Activated naive CD4-positive, alpha-beta T cell treated with anti-CD3 and anti-CD28 coated beads for 36 hours (primary cell): ENCODE results near the gene RERE. TPM values are rescaled to one million over a fixed set of nuclear protein-coding genes. Genes with fewer than 3 reads are reported as not detected.

Source experiments
- CTCF ChIA-PET: fragments of 350-600 bp; sonication (Branson Sonifier 250); formaldehyde crosslinking; loops from one replicate; lab custom pipeline; 2021; ENCODE audit warnings: antibody characterized with exemption; lab: Charles Lee
- DNase-seq: peaks from one replicate; pipeline ENCODE4 v3.0.0-alpha.2; 2020
- H3K27ac Mint-ChIP-seq: one replicate; pipeline ENCODE4 v1.8.0; 2021; ENCODE audit warnings: mild to moderate bottlenecking, mixed read lengths
- H3K27me3 Mint-ChIP-seq: one replicate; pipeline ENCODE4 v1.8.0; 2021; ENCODE audit warnings: low read depth, mixed read lengths
- H3K36me3 Mint-ChIP-seq: one replicate; pipeline ENCODE4 v1.8.0; 2021; ENCODE audit warnings: low read depth, mixed read lengths
- H3K4me1 Mint-ChIP-seq: one replicate; pipeline ENCODE4 v1.8.0; 2021; ENCODE audit warnings: low read depth, mixed read lengths
- H3K4me3 Mint-ChIP-seq: one replicate; pipeline ENCODE4 v1.8.0; 2021; ENCODE audit warnings: mild to moderate bottlenecking, moderate library complexity, mixed read lengths
- H3K9me3 Mint-ChIP-seq: one replicate; pipeline ENCODE4 v1.8.0; 2021; ENCODE audit warnings: mixed read lengths
- intact Hi-C: fragments of 100-400 bp; cut with micrococcal nuclease; formaldehyde crosslinking; loops from one replicate; pipeline ENCODE4 v1.15.1; 2023
- total RNA-seq, 2 experiments: library from RNA; stranded (reverse); gene quantifications; one replicate each; pipeline ENCODE4 v1.2.3, GENCODE V29; 2021

RERE gene
- total RNA-seq, 2 experiments from 2014 or later = 46.4 to 47.6 TPM

DNA sequence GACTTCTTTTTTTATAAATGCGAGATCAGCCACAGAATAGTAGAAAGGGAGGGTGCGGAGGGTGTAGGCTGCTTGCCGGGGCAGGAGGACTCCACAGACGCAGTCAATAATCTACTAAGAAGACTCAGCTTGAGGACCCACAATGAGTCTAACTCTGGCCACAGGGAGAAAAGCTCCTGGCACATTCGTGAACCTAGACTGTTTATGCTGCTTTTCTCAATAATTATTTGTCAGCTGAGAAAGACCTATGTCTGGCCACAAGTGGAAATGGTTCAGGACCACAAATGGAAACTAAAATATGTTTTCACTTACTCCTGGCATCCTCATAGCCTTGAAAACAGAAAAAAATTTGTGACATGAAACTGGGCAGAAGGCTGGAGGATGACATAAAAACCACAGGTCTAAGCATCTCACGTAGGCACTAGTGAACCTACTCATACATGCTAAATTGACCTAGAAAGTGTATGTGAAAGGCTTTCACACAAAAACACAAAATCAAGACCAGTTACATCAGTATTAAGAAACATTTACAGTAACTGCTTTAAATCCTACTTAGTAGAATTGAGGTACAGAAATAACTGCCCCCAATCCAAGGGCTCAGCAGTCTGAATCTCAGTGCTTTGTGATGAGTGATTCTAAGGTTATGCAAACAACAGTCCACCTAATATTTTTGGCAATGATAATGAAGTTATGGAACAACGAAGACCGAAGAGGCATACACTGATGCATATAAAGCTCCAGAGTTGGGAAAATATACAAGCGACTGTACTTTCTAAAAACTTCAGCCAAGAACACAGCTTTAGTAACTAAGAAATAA is 340.1 kb downstream of the RERE start:
- no peaks in the 10 kb centered on the region for H3K27me3 Mint-ChIP-seq
- no peak for DNase-seq
- H3K9me3 Mint-ChIP-seq = no peaks in the 10 kb centered on the region
- H3K4me3 Mint-ChIP-seq = no peak overlapping the region
- intact Hi-C loops = loop anchor here (10.0 kb wide), 1 partner anchor 337 kb away; the partner anchor contains the start of gene RERE
- H3K36me3 Mint-ChIP-seq = no peaks in the 10 kb centered on the region
- peaks cover 48% of the 10 kb centered on the region for H3K4me1 Mint-ChIP-seq
- CTCF ChIA-PET = interaction anchor here (0.7 kb wide), 1 partner anchor 56 kb away, joined by 3 read pairs; no protein-coding TSS in a partner anchor
- H3K27ac Mint-ChIP-seq = peak overlapping the region; percentile 38

DNA sequence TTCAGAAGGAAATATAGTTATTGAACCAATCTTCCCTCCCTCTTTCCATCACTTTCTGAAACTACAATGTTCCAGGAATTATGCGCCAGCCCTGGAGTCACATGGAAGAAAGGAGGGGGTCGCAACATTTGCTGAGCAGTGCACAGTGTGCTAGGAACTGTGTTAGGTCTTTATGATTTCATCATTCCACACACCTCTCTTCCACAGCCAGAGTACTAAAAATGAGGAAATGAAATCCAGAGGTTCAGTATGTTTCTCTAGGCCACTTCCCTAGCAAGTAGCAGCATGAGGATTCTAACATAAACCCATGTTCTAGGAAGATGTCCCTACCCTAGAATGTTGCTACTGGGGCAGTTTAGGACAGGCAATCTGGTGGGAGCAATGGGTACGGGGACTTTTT is 341.4 kb downstream of the RERE start:
- Mint-ChIP-seq H3K27me3 (no peaks in the 10 kb centered on the region), H3K36me3 (no peaks in the 10 kb centered on the region), H3K4me3 (no peak overlapping the region), H3K9me3 (no peaks in the 10 kb centered on the region), H3K27ac (no peak overlapping the region), H3K4me1 (peaks cover 59% of the 10 kb centered on the region)
- intact Hi-C loops = loop anchor here (10.0 kb wide), 1 partner anchor 339 kb away; the partner anchor contains the start of gene RERE
- CTCF ChIA-PET = no interaction called here
- DNase-seq = no peak

DNA sequence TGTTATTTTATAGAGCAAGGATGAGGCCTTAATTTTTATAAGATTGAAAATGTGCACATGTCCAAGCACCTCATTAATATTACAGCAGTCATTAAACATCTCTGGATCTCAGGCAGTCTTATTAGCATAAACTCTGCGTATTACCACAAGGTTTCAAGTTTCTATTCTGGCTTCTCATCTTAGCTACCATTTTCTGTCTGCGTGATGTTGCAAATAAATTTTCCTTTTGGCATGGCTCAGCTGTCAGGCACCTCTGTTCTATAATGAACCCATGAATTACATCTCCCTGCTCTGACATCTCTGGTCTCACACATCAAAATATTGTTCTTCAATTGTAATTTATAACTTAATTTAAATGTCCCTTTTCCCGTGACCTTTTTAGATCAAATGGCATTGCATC is 343.1 kb downstream of the RERE start:
- Mint-ChIP-seq H3K36me3 (no peaks in the 10 kb centered on the region), H3K27me3 (no peaks in the 10 kb centered on the region), H3K9me3 (no peaks in the 10 kb centered on the region), H3K4me1 (peaks cover 58% of the 10 kb centered on the region), H3K4me3 (no peak overlapping the region), H3K27ac (no peak overlapping the region)
- intact Hi-C loops = loop anchor here (5.0 to 10.0 kb wide), 3 partner anchors 38 to 340 kb away; partner anchors contain the start of gene RERE
- CTCF ChIA-PET = interaction anchor here (0.9 kb wide), 1 partner anchor 18 kb away, joined by 3 read pairs; no protein-coding TSS in a partner anchor
- no peak for DNase-seq

DNA sequence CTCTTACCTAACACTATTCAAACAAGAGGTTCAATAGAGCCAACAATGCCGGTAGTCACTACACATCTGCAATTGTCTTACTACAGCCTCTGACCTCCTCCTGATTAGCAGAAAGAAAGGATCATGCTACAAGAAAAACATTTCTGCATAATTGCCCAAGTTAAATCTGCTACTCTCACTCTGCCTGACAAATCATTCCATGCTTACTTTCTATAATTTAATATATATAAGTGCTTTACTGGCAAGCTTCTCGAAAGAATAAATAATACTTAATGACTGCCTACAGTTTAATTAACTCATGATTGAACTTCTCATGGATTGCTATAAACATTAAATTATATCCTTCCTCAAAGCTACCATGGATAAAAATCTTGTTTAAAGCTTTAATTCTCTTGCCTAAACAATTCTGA is 343.5 kb downstream of the RERE start:
- H3K36me3 Mint-ChIP-seq = no peaks in the 10 kb centered on the region
- no peak overlapping the region for H3K27ac Mint-ChIP-seq
- peaks cover 57% of the 10 kb centered on the region for H3K4me1 Mint-ChIP-seq
- intact Hi-C loops = loop anchor here (2.0 to 10.0 kb wide), 4 partner anchors 38 to 341 kb away; partner anchors contain the start of gene RERE
- CTCF ChIA-PET = interaction anchor here (0.7 to 1.2 kb wide), 3 partner anchors 8 to 18 kb away, joined by 3 to 4 read pairs (median 3); no protein-coding TSS in a partner anchor
- no peaks in the 10 kb centered on the region for H3K9me3 Mint-ChIP-seq
- H3K27me3 Mint-ChIP-seq = no peaks in the 10 kb centered on the region
- DNase-seq = no peak
- H3K4me3 Mint-ChIP-seq = no peak overlapping the region

DNA sequence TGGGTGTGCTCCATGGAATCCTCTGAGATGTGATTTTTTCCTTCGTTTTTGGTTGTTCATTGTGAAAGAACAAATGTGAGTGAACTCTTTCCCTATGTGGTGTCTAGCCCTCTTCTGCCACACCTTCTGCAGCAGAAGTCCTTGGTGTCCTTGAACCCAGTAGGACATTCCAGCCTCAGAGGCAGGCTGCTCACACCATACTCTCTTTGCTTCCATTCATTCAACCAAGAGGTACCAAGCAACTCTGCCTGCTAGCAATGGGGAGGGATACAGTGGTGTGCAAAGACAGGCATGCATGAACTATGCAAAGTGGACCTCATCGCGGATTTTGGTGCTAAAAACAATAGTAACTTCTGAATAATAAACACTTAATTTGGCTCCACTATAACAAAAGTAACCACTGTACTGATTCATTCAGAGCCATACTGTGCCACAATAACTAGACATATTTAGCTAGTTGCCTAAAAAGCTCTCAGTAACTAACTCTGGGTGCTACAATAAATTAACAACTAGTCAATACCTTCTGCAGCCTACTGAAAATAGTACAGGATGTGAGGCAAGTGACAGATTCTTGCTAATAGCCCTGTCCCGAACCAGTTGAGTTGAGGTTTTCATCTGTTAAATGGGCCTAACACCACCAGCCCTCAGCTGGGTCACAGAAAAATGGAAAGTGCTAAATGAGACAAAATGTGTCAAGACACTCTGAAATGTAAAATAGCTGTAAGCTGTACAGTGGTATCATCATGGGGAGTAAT is 344.1 kb downstream of the RERE start:
- Mint-ChIP-seq H3K4me3 (no peak overlapping the region), H3K36me3 (no peaks in the 10 kb centered on the region), H3K27ac (peak overlapping the region; percentile 44), H3K9me3 (no peaks in the 10 kb centered on the region), H3K27me3 (no peaks in the 10 kb centered on the region), H3K4me1 (peaks cover 57% of the 10 kb centered on the region)
- CTCF ChIA-PET = interaction anchor here (0.7 to 1.2 kb wide), 5 partner anchors 9 to 88 kb away, joined by 3 to 4 read pairs (median 3); no protein-coding TSS in a partner anchor
- no peak for DNase-seq
- intact Hi-C loops = loop anchor here (2.0 to 10.0 kb wide), 4 partner anchors 39 to 342 kb away; partner anchors contain the start of gene RERE

DNA sequence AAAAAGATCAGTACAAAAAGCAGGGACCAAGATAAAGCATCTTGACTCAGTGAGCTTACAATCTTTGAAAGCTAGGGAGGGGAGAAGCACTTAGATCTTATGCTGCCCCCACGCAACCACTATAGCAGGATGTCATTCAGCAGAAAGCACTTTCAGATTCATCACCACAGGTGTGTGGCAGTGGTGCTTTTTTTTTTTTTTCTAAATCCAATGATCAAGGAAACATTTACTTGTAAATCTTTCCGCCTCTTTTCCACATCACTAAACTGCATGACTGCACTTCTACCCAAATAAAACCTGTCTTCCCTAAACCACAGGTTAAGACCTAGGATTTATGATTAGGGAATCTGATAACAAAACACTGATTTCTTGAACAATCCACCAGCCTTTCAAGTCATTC is 344.8 kb downstream of the RERE start:
- Mint-ChIP-seq H3K9me3 (no peaks in the 10 kb centered on the region), H3K36me3 (no peaks in the 10 kb centered on the region), H3K4me3 (no peak overlapping the region), H3K27me3 (no peaks in the 10 kb centered on the region), H3K27ac (peak overlapping the region; percentile 44), H3K4me1 (peaks cover 51% of the 10 kb centered on the region)
- CTCF ChIA-PET = interaction anchor here (0.6 to 1.1 kb wide), 4 partner anchors 65 to 376 kb away, joined by 3 read pairs; no protein-coding TSS in a partner anchor
- intact Hi-C loops = loop anchor here (1.0 to 10.0 kb wide), 6 partner anchors 24 to 342 kb away; partner anchors contain the start of gene RERE
- peak; percentile 76 for DNase-seq

DNA sequence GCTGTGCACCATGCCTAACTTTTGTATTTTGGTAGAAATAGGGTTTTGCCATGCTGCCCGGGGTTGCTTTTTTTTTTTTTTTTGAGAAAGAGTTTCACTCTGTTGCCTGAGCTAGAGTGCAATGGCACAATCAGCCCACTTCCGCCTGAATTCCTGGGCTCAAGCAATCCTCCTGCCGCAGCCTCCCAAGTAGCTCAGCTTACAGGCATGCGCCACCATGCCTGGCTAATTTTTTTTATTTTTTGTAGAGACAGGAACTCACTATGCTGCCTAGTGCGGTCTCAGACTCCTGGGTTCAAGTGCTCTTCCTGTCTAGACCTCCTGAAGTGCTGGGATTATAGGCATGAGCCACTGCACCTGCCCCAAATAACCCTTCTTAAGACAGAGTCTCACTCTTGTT is 346.0 kb downstream of the RERE start:
- H3K36me3 Mint-ChIP-seq = no peaks in the 10 kb centered on the region
- intact Hi-C loops = loop anchor here (5.0 to 10.0 kb wide), 3 partner anchors 41 to 343 kb away; partner anchors contain the start of gene RERE

DNA sequence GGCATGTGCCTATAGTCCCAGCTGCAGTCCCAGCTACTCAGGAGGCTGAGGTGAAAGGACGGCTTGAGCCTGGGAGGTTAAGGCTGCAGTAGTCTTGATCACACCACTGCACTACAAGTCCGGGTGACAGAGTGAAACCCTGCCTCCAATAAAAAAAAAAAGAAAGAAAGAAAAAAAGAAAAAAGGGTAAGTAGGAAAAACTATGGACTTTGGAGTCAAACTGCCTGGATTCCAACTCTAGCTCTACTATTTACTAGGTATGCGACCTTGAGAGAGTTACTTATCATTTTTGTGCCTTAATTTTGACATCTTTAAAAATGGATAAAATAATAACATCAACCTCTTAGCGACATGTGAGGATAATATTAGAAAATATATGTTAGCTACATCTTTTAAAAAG is 348.7 kb downstream of the RERE start:
- intact Hi-C loops = no loop called here
- Mint-ChIP-seq H3K4me1 (peaks cover 27% of the 10 kb centered on the region), H3K27ac (no peak overlapping the region), H3K4me3 (no peak overlapping the region), H3K36me3 (no peaks in the 10 kb centered on the region), H3K27me3 (no peaks in the 10 kb centered on the region), H3K9me3 (no peaks in the 10 kb centered on the region)
- no peak for DNase-seq
- CTCF ChIA-PET = no interaction called here

More for the DNA sequence above, 346.0 kb downstream of the RERE start:
- Mint-ChIP-seq H3K4me1 (peaks cover 41% of the 10 kb centered on the region), H3K27ac (no peak overlapping the region), H3K27me3 (no peaks in the 10 kb centered on the region), H3K4me3 (no peak overlapping the region), H3K9me3 (no peaks in the 10 kb centered on the region)
- DNase-seq = no peak
- CTCF ChIA-PET = interaction anchor here (0.6 kb wide), 1 partner anchor 67 kb away, joined by 3 read pairs; no protein-coding TSS in a partner anchor

DNA sequence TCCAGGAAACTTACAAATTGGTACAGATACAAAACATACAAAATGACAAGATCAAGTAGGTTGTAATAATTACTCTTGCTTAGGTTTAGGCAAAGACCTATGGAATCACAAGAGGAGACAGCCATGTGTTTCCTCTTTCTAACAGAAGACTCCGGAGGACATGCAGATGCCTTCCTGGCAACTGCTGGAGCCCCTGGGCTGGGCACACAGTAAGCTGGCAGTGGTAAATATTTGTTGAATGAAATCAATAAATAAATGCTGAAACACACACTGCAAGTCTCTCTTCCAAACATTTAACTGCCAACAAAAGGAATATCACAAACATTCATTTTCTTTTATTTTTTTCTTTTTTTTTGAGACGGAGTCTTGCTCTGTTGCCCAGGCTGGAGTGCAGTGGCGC is 350.1 kb downstream of the RERE start:
- H3K27ac Mint-ChIP-seq = no peak overlapping the region
- peaks cover 25% of the 10 kb centered on the region for H3K4me1 Mint-ChIP-seq

DNA sequence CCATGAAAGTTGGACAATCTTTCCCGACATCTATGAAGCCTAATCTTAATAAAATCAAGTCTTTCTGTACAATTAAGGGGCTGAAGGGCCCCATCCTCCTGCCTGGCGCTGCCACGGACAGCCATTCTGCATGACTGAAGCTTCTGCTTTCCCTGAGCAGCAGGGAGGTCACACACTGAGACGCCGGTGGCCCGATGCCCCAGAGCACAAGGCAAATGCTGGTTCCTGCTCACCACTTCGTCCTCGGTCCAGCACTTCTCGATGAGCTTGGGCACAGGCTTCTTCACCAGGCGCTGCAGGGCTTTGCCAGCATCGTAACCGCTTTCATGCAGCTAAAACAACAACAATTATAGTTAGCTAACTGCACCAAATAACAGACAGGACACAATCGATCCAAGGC is 351.7 kb downstream of the RERE start:
- CTCF ChIA-PET = interaction anchor here (1.2 kb wide), 1 partner anchor 51 kb away, joined by 3 read pairs; no protein-coding TSS in a partner anchor
- peaks cover 25% of the 10 kb centered on the region for H3K4me1 Mint-ChIP-seq
- no peak overlapping the region for H3K4me3 Mint-ChIP-seq
- intact Hi-C loops = no loop called here
- H3K9me3 Mint-ChIP-seq = no peaks in the 10 kb centered on the region
- peaks cover 2% of the 10 kb centered on the region for H3K36me3 Mint-ChIP-seq
- no peak overlapping the region for H3K27ac Mint-ChIP-seq
- no peak for DNase-seq
- H3K27me3 Mint-ChIP-seq = no peaks in the 10 kb centered on the region

More for the DNA sequence above, 350.1 kb downstream of the RERE start:
- no peaks in the 10 kb centered on the region for H3K36me3 Mint-ChIP-seq
- DNase-seq = no peak
- no peak overlapping the region for H3K4me3 Mint-ChIP-seq
- H3K27me3 Mint-ChIP-seq = no peaks in the 10 kb centered on the region
- CTCF ChIA-PET = interaction anchor here (0.7 kb wide), 1 partner anchor 19 kb away, joined by 3 read pairs; no protein-coding TSS in a partner anchor
- intact Hi-C loops = no loop called here
- H3K9me3 Mint-ChIP-seq = no peaks in the 10 kb centered on the region

DNA sequence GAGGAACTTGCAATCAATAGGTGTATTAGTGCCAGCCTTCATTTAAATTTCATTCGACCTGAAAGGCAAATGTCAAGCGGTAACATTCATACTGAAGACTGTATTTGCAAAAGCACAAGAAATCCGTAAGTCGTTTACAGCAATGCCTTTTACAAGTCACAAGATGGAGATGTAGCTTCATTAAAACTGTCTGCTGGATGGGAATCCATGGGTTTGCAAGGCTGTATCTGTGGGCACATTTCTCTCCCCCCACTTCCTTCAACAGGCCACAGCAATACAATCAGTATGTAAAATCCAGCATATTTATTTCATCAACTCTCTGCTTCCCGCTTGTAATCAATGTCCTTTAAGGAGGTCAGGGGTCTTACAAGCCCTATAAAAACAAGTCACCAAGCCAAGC is 352.4 kb downstream of the RERE start:
- Mint-ChIP-seq H3K27ac (no peak overlapping the region), H3K27me3 (no peaks in the 10 kb centered on the region), H3K4me1 (peaks cover 27% of the 10 kb centered on the region), H3K4me3 (no peak overlapping the region), H3K9me3 (no peaks in the 10 kb centered on the region), H3K36me3 (peaks cover 2% of the 10 kb centered on the region)
- DNase-seq = no peak
- intact Hi-C loops = no loop called here
- CTCF ChIA-PET = interaction anchor here (1.2 kb wide), 1 partner anchor 52 kb away, joined by 3 read pairs; no protein-coding TSS in a partner anchor

DNA sequence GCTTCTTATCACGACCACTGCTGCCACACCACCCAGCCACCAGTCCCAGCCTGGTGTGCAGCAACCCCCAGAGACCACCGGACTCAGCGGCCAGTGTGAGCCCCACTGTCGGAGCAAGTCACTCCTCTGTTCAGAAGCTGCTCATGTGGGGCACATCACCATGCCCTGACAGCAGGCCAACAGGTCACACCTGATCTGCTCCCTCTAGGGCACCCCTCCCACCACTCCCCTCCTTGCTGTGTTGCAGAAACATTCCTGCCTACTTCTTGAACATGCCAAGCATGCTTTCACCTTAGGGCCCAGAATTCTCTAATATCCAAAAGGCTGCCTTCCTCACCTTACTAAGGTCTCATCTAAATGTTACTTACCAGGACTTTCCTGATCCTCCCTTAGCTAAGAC is 353.1 kb downstream of the RERE start:
- DNase-seq = no peak
- no peaks in the 10 kb centered on the region for H3K9me3 Mint-ChIP-seq
- CTCF ChIA-PET = no interaction called here
- peaks cover 29% of the 10 kb centered on the region for H3K4me1 Mint-ChIP-seq
- peaks cover 2% of the 10 kb centered on the region for H3K36me3 Mint-ChIP-seq
- intact Hi-C loops = no loop called here
- no peak overlapping the region for H3K27ac Mint-ChIP-seq
- H3K27me3 Mint-ChIP-seq = no peaks in the 10 kb centered on the region
- H3K4me3 Mint-ChIP-seq = no peak overlapping the region
